HCT116 (cell line): ENCODE measurements around the gene LYRM4. TPM values are rescaled to one million over a fixed set of nuclear protein-coding genes. Genes with fewer than 3 reads are reported as not detected.

Experiments used
- ATAC-seq: fragments of 200-7000 bp; cut with Tn5 transposase; 2 replicates; pipeline ENCODE4 v1.9.1; 2020; ENCODE audit warnings: mild to moderate bottlenecking, moderate library complexity
- BruUV-seq: library from RNA; stranded (reverse); fragments of 400-500 nt; replicated peaks from 2 replicates; lab custom pipeline; 2021; lab: Mats Ljungman, UMichigan
- CTCF ChIA-PET: fragments of 300-600 bp; sonication (Branson Sonifier 250); formaldehyde crosslinking; loops from one replicate; lab custom pipeline; 2021; ENCODE audit warnings: antibody characterized with exemption; lab: Charles Lee
- POLR2A ChIA-PET: fragments of 300-600, 350-600 bp; sonication (Branson Sonifier 250); formaldehyde crosslinking; loops from one replicate; lab custom pipeline; 2021; ENCODE audit warnings: antibody characterized with exemption; lab: Charles Lee
- RAD21 ChIA-PET, 2 experiments: fragments of 300-600 bp; sonication (Branson Sonifier 250); formaldehyde crosslinking; loops; one replicate each; lab custom pipeline; 2023; ENCODE audit warnings: low total read pairs in 2 of 2; ENCODE audit not compliant: uncharacterized antibody in 2 of 2, unreplicated experiment in 2 of 2, low non-redundant PET in 1 of 2; lab: Charles Lee
- DNase-seq: peaks from one replicate; pipeline ENCODE4 v3.0.0-alpha.2; 2010; ENCODE audit warnings: low read depth, low spot score
- H2AFZ ChIP-seq: fragments of 200-600 bp; shearing (Covaris generic), sonication (generic); 2 replicates; pipeline ENCODE4 v1.6.1; 2017; ENCODE audit warnings: low read depth, mixed run types, mixed read lengths, antibody characterized with exemption, low read length; ENCODE audit not compliant: poor library complexity, severe bottlenecking
- H3K27ac ChIP-seq: 2 replicates; pipeline ENCODE4 v1.5.1; 2012; ENCODE audit warnings: low read depth, low read length
- H3K27me3 ChIP-seq: fragments of 200-600 bp; sonication (generic); 2 replicates; pipeline ENCODE4 v1.6.1; 2016; ENCODE audit warnings: mixed run types, low read length, mixed read lengths; ENCODE audit not compliant: insufficient read depth
- H3K36me3 ChIP-seq, 2 experiments: fragments of 200-500 bp in 1 of 2; fragments of 200-600 bp in 1 of 2; sonication (Bioruptor generic) in 1 of 2; sonication (generic) in 1 of 2; 2 replicates each; pipeline versions ENCODE4 v1.5.1 to v1.6.1; 2014 to 2016; ENCODE audit warnings: low read length in 2 of 2, inconsistent platforms in 1 of 2, mixed read lengths in 1 of 2, mixed run types in 1 of 2; ENCODE audit not compliant: insufficient read depth in 2 of 2, control insufficient read depth in 1 of 2
- H3K4me1 ChIP-seq, 2 experiments: fragments of 200-600 bp in 1 of 2; sonication (generic) in 1 of 2; 2 replicates each; pipeline versions ENCODE4 v1.5.1 to v1.6.1; 2012 to 2017; ENCODE audit warnings: low read length in 2 of 2, inconsistent platforms in 1 of 2, mild to moderate bottlenecking in 1 of 2, mixed read lengths in 1 of 2, mixed run types in 1 of 2, moderate library complexity in 1 of 2; ENCODE audit not compliant: insufficient read depth in 2 of 2, control insufficient read depth in 1 of 2
- H3K4me2 ChIP-seq: fragments of 200-600 bp; sonication (generic); 2 replicates; pipeline ENCODE4 v1.6.1; 2017; ENCODE audit warnings: mixed run types, low read length, mixed read lengths
- H3K4me3 ChIP-seq, 2 experiments: fragments of 200-600 bp in 1 of 2; sonication (generic) in 1 of 2; replicated peaks in 1 of 2; 2 replicates each; pipeline ENCODE4 v1.5.1; 2011 to 2016; ENCODE audit warnings: low read length in 2 of 2, control low read depth in 1 of 2, low read depth in 1 of 2, mild to moderate bottlenecking in 1 of 2, mixed read lengths in 1 of 2, mixed run types in 1 of 2
- H3K79me2 ChIP-seq: fragments of 200-600 bp; sonication (generic); 2 replicates; pipeline ENCODE4 v1.6.1; 2017; ENCODE audit warnings: mild to moderate bottlenecking, mixed run types, low read length, moderate library complexity, mixed read lengths; ENCODE audit not compliant: insufficient read depth
- H3K9ac ChIP-seq: fragments of 200-600 bp; sonication (generic); 2 replicates; pipeline ENCODE4 v1.6.1; 2016; ENCODE audit warnings: low read length, mixed read lengths
- H3K9me2 ChIP-seq: fragments of 200-600 bp; sonication (generic), shearing (Covaris generic); 2 replicates; pipeline ENCODE4 v1.6.1; 2017; ENCODE audit warnings: mixed run types, mild to moderate bottlenecking, moderate library complexity; ENCODE audit not compliant: insufficient read depth
- H3K9me3 ChIP-seq, 2 experiments: fragments of 200-500 bp in 1 of 2; fragments of 200-600 bp in 1 of 2; sonication (Bioruptor generic) in 1 of 2; sonication (generic) in 1 of 2; 2 replicates each; pipeline ENCODE4 v1.6.1; 2014 to 2017; ENCODE audit warnings: low read length in 2 of 2, mixed read lengths in 2 of 2, inconsistent platforms in 1 of 2, low read depth in 1 of 2, mild to moderate bottlenecking in 1 of 2, mixed run types in 1 of 2, moderate library complexity in 1 of 2; ENCODE audit not compliant: control insufficient read depth in 1 of 2, insufficient read depth in 1 of 2
- H4K20me1 ChIP-seq: fragments of 200-600 bp; sonication (generic), shearing (Covaris generic); 2 replicates; pipeline ENCODE4 v1.6.1; 2017; ENCODE audit warnings: mixed run types, mild to moderate bottlenecking, moderate library complexity; ENCODE audit not compliant: insufficient read depth
- CEBPB ChIP-seq: IDR thresholded peaks from 2 replicates; pipeline ENCODE4 v1.6.1; 2012; ENCODE audit warnings: low read depth
- POLR2A ChIP-seq: IDR thresholded peaks from 2 replicates; pipeline ENCODE4 v1.7.0; 2011; ENCODE audit warnings: borderline replicate concordance; ENCODE audit not compliant: insufficient read depth, insufficient read length; ENCODE audit errors: extremely low read depth
- POLR2AphosphoS5 ChIP-seq: IDR thresholded peaks from 2 replicates; pipeline ENCODE4 v1.6.1; 2011; ENCODE audit warnings: mild to moderate bottlenecking, low read depth, low read length, moderate library complexity
- SRF ChIP-seq: IDR thresholded peaks from 2 replicates; pipeline ENCODE4 v1.6.1; 2012; ENCODE audit warnings: low read depth
- ZNF274 ChIP-seq: fragments of 200-500 bp; sonication (Bioruptor generic); IDR thresholded peaks from 2 replicates; pipeline ENCODE4 v1.6.1; 2014; ENCODE audit warnings: mild to moderate bottlenecking, low read depth, low read length, inconsistent platforms
- intact Hi-C: fragments of 100-400 bp; cut with micrococcal nuclease; formaldehyde crosslinking; loops from 2 replicates; pipeline ENCODE4 v1.10.0; 2022
- total RNA-seq: library from RNA; stranded (reverse); gene quantifications from one replicate; pipeline ENCODE4 v1.2.1, GENCODE V29; 2021; ENCODE audit not compliant: unreplicated experiment
- TF ChIP-seq, protein P1 (sequence below): IDR thresholded peaks from 2 replicates; pipeline ENCODE4 v1.6.1; 2012

The LYRM4 gene
- total RNA-seq, 1 experiment from 2014 or later = 30.1 TPM

DNA sequence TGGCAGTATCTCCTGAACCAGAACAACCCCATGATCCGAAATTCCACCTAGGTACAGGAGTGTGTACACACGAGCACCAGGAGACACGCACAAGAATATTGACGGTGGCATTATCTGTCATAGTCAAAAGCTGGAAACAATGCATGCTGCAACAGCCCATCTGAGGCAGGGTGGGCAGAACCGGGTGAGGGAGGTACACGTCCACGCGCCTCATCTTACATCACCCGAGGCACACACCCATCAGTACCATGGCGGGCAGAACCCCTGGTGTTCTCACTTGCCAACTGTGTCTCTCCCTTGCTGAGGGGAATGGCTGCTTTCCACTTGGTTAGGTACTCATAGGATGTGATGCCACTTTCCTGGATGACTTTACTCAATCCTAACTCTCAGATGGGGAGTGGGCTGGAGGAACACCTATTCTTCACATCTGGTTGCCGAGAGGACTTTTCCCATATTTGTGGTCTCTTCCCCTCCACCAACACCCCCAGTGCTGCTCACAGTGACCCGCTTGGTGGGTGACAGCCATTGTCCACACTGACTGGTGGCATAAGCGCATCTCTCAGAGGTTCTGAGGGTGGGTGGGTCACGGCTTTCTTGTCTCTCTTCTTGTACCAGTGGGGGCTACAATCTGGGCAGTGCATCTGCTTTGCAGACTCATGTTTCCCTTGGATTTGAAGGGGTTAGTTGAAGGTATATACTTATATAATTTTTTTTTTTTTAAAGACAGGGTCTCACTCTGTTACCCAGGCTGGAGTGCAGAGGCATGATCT, 162.1 kb downstream of the LYRM4 start:
- no peaks in the 10 kb centered on the region for H3K36me3 ChIP-seq
- H3K9me3 ChIP-seq = no peaks in the 10 kb centered on the region
- DNase-seq (no peak), ATAC-seq (no peak)
- H3K9ac ChIP-seq = no peak overlapping the region
- no peak overlapping the region for H3K4me2 ChIP-seq
- H3K79me2 ChIP-seq = no peaks in the 10 kb centered on the region
- no peak overlapping the region for H2AFZ ChIP-seq
- no peaks in the 10 kb centered on the region for H3K9me2 ChIP-seq
- no peak overlapping the region for H3K27ac ChIP-seq
- no TSS peak for BruUV-seq
- H3K27me3 ChIP-seq = no peaks in the 10 kb centered on the region
- intact Hi-C loops = no loop called here
- H4K20me1 ChIP-seq = no peaks in the 10 kb centered on the region
- ChIA-PET POLR2A (no interaction called here), CTCF (no interaction called here), RAD21 (no interaction called here)
- TF ChIP-seq CEBPB (no peak), SRF (no peak)
- H3K4me1 ChIP-seq = peaks cover 0 to 8% of the 10 kb centered on the region in 2 experiments; a peak in 2 of 4 replicates
- H3K4me3 ChIP-seq = no peak overlapping the region

DNA sequence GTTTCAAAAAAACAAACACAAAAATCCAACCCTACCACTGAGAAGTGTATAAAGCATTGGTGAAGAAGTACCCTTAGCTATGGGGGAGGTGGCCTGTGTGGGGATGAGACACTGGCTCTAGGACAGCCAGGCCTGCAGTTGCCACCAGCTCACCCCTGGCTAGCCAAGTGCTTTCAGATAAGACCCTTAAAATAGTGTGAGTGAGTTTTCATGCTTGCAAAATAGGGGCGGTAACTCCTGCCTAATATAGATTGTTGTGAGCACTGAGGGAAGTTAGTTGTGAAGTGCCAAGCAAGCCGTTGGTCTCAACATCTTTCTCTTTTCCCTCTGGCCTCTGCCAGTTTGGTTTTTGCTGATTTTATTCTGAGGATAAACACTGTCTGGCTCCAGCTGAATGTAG, 164.3 kb downstream of the LYRM4 start:
- POLR2A ChIA-PET = no interaction called here
- Histone ChIP-seq H4K20me1 (no peaks in the 10 kb centered on the region), H3K79me2 (no peaks in the 10 kb centered on the region), H3K27me3 (no peaks in the 10 kb centered on the region), H2AFZ (no peak overlapping the region), H3K27ac (no peak overlapping the region), H3K9me3 (no peaks in the 10 kb centered on the region), H3K4me3 (no peak overlapping the region), H3K36me3 (no peaks in the 10 kb centered on the region), H3K4me1 (peaks cover 0 to 8% of the 10 kb centered on the region in 2 experiments; a peak in 2 of 4 replicates), H3K4me2 (no peak overlapping the region), H3K9me2 (no peaks in the 10 kb centered on the region), H3K9ac (no peak overlapping the region)
- ATAC-seq (no peak), DNase-seq (no peak)
- RAD21 ChIA-PET = no interaction called here
- intact Hi-C loops = no loop called here
- CTCF ChIA-PET = no interaction called here
- TF ChIP-seq, protein P1, sequence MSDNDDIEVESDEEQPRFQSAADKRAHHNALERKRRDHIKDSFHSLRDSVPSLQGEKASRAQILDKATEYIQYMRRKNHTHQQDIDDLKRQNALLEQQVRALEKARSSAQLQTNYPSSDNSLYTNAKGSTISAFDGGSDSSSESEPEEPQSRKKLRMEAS = no peak
- no peak for TF ChIP-seq POLR2AphosphoS5
- no peak for TF ChIP-seq POLR2A
- no peak for TF ChIP-seq ZNF274
- no TSS peak for BruUV-seq
